ENCODE measurements around the gene DCLK2.

DCLK2 gene

DNA sequence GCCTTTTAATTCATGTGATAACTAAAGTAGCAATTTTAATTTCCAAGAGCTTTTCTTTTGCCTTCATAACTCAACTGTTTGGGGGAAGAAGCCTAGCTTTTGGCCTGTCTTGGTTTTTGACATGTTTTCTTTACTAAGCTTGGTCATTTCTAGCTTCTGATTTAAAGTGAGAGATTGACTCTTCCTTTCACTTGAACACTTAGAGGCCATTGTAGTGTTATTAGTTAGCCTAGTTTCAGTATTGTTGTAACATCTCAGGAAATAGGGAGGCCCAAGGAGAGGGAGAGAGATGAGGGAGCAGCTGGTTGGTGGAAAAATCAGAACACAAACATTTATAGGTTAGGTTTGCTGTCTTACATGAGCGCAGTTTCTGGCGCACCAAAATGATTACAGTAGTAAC, 44.8 kb downstream of the DCLK2 start:
- no peak for DNase-seq

DNA sequence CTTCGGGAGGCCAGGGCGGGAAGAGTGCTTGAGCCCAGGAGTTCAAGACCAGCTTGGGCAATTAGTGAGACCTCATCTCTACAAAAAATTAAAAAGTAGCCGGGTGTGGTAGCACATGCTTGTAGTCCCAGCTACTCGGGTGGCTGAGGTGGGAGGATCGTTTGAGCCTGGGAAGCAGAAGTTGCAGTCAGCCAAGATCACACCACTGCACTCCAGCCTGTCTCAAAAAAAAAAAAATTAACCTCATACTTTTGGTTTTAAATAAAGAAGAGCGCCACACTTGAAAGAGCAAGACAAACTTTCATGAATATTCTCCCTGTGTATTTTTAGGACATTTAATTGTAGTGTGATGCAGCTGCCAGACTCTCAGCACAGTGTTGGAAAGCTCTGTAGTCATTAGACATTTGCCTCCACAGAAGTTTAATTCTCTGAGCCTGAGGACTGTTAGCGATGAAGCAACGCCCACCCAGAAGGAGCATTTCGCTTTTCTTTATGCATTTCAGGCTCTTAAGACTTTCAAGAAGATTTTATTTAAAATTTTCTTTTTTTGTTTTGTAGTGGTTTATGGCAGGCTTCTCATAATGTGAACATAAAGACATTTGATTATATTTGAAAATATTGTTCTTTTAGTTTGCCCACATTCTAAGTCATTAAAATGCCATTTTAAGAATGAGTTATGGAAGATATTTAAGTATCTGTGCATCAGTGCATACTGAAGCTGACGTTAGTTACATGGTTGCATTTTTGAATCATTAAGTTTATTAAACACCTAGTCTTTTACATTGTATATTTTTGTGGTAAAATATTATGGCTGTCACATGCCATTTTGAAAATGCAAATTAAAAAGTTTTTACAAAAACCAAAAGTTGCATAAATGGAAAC, 45.8 kb downstream of the DCLK2 start:
- no peak for DNase-seq

DNA sequence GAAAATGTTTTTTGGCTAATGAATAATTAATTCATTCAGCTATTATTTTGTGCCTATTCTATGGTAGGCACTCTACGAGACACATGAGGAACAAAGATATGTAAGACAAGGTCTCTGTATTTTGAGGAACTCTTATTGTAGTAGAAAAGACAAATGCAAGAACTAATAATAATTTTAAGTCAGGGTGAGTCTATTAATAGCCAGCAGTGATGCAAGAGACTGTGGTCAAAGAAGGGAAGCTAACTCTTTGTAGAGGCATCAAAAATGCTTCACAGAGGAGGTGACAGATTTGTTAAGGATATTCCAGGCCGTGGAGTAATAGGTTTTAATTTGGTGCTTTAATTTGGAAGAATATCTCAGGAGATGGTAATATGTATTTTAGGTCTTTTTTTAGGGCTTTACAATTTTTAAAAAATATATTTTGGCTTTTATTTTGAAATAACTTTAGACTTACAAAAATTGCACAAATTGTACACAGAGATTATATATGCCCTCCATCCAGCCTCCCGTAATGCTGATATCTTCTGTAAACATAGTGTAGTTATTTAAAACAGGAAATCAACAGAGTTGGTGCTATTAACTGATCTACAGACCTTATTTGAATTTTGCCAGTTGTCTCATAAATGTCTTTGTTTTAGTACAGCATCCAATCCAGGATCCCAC, 48.1 kb downstream of the DCLK2 start:
- no peak for DNase-seq

DNA sequence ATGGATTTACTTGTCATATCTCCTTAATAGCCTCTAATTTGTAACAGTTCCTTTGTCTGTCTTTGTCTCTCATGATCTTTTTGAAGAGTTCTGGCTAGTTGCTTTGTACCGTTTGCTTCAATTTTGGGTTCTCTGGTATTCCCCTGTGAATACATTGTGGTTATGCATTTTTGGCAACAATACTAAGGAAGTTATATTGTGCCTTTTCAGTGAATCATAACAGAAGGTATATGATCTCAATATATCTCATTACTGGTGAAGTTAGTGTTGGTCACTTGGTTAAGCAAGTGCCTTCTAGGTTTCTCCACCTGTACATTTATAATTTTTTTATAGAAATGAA, 48.6 kb downstream of the DCLK2 start:
- DNase-seq, result no peak

DNA sequence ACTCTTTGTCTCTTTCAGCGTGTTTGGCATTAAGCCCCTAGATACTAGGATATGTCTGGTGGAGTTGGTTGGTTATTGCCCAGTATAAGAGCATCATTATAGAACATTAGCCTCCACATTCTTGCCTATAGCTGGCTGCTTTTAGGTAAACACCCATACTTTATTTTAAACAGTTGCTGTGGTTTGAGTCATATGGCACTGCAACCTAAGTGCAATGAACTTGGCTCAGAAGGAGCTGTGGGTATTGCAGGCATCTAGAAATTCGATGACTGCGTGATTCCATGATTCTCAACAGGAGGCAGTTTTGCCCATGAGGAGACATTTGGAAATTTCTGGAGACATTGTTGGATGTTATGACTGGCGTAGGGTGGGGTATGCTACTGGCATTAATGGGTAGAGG, 49.5 kb downstream of the DCLK2 start:
- DNase-seq, result no peak

DNA sequence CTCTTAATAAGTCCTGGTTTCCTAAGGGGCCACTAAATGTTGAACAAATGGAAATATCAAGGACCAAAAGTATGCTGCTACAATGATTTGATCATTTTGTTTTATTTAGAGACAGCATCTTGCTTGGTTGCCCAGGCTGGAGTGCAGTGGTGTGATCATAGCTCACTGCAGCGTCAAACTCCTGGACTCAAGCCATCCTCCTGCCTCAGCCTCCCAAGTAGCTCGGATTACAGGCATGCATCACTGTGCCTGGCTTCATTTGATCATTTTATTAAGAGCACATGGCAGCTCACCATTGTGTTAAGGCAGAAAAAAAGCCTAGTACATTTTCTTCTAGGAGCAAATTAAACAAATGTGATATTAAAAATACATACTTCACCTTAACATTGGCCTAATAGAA, 52.7 kb downstream of the DCLK2 start:
- DNase-seq, result no peak

DNA sequence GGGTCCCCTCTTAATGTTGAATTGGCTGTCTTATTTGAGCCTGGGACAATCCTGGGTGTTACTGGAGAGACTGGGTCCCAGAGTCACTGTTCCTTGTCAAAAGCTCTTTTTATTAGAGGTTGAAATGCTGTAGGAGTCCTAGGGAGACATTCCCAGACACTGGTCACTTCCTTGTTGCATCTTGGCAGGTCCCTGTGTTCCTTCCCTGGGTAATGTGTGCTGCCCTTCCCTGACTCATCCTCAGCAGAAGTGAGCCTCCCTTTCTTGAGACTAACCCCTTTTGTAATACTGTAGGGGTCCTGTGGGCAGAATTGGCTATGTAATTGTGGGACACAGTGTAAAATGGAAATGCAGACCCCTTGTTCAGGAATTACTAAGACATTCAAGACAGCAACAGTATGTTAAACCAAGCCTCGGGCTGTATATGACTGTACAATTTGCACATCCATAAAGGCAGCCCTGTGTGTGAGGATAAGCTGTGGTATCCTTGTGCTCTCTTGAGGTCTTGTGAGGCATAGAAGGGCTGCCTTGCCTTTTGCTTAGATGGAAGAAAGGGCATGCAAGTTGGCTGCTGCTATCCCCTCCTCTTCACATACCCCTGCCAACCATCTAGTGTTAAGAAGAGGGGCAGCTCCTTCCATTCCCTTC, 53.5 kb downstream of the DCLK2 start:
- no peak for DNase-seq

DNA sequence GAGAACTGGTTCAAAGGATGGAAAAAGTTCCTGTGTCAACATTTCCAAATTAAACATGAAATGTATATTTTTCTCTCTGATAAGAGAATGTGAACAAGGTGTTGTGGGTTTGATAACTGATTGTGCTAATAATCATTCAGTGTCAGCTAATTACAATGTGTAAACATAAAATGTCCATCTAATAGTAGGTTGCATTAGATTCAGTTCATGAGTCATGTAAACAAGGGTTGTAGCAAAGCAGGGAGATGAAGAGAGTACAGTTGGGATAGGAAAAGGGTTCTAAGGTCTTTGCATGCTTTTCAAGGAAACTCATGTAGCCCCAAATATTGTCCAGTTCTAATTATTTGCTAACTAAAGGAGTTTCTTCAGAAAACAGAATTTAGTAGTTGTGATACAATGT, 55.4 kb downstream of the DCLK2 start:
- DNase-seq, result no peak

DNA sequence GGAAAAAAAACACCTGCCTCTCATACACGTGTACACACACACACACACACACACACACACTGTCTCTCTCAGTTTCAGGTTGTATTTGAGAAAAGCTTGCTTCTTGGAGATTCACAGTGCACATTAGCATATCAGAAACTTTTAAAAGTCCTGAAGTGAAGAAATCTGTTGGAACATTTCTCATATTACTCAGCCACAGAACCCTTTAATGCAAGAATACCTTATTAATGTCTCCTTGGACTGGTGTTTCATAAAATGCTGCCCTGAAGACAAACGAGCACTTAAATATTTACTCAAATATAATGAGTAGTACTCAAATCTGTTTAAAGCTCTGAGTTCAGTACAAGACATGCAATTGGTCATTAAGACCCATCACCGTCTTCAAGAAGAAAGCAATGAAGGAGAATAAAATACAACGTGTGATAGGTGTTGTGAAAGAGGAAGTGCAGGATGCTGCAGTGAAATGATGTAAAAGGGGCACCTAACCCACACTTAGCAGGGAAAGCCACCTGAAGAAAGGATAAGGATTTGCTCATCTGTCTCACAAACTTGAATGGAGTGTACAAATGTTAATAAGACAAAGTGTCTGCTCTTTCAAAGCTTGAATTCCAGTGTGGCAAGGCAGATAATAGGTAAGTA, 57.0 kb downstream of the DCLK2 start:
- DNase-seq, result no peak

DNA sequence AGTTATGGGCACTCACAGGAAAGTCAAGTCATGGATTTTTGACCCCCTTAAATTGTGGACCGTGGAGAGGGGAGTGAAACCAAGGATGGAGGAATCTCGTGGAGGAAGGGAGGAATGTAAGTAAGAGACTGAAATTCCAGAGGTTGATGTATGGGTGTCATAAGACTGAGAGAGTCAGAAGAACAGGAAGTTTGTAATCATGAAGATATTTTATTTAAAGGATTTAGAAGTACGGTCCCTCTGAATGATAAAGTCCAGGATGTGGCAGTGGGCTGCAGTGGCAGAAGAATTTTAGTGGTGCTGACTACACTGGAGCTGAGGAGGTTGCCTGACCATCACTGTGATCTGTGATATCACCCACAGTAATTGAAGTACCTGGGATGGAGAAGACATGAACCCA, 57.8 kb downstream of the DCLK2 start:
- no peak for DNase-seq

DNA sequence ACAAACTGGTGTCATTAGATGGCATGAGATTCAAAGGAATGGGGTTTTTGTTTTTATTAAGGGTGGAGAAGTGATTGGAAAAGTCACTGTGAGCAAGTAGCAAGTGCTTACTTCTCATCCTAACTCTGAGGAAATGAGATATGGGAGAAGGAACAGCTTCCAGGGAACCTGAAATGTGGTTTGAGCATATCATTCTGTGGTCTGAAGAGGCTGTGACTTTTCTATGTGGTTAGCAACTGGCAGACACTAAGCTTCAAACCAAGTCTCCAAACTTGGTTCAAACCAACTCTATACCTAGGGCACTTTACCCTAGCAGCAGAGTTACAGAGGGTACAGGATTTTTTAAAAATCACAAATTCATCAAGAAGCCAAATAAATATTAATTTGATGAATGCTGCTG, 58.2 kb downstream of the DCLK2 start:
- no peak for DNase-seq

DNA sequence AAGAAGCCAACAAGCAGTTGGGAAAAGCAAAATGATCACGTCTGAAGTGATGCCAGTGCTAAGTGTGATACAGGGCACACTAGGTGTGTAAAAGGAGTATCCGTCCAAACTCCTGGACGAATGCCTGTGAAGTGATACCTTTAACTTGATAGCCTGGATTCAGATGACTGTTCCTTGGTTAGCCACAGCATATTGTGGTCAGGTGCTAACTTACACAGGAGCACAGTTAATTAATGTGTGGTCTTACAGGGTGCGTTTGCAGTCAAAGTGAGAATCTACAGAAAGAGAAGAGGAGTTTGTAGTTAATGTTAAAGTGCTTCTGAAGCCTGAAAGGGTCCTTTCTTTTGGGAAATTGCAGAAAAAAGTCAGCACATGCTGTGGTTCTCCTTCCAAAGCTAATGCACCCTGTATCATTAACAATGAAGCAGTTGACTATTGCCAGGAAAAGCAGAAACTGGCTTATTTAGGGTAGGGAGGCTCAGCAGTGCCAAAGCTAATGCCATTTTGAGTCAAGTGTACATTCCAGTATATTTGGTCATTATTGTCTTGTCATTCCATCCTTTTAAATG, 61.1 kb downstream of the DCLK2 start:
- DNase-seq, result no peak

DNA sequence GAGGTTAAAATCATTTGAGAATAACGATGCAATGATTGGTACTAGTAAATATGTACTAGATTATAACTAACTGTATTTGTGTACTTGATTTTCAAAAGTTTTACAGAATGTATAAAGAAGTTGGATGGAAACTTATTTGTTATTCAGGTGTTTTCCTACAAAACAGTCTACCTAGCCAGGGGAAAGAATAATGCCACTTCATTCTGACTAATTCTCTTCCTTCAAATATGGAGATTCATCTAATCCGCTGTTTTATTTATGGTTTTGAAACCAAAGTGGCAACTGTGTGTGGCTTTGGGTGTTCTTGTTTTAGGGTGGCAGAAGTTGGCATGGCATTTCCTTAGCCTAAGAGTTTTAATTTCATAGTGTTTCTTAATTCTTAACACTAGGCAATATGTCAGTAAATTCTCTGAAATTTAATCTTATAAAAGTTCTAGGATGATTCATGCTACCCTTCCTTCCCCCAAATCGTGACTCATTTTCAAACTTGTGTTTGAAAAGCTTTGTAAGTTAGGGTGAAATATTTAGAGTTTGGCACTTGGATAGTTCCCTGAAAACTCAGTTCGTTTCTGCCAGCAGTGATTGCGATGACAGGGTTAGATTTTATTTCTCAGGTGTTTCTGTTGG, 62.6 kb downstream of the DCLK2 start:
- no peak for DNase-seq

DNA sequence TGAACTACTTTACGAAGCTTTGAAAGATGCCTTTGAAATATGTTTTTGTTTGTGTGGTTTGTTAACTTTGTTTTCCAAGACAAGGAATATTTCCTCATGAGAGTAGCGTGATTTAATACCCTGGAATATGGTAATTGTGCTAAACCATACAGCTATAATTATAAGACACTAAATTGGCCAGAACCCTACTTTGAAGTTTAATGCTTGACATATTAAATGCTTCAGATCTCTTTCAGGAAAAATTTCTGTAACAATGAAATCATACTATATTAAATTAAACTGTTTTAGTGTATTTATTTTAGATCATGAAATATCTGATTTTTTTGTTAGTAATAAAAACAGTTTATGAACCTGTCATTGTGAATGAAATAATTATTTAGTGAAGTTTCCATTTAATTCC, 63.5 kb downstream of the DCLK2 start:
- DNase-seq, result no peak

DNA sequence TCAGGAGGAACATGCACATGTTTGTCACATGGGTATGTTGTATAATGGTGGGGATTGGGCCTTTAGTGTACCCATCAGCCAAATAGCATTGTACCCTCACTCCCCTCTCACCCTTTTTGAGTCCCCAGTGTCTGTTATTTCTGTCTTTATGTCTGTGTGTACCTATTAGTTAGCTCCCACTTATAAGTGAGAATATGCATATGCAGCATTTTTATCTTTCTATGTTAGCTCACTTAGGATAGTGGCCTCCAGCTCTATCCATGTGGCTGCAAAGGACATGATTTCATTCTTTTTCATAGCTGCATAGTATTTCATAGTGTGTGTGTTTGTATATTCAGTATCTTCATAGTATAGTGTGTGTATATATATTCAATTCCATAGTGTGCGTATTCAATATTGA, 64.6 kb downstream of the DCLK2 start:
- no peak for DNase-seq

DNA sequence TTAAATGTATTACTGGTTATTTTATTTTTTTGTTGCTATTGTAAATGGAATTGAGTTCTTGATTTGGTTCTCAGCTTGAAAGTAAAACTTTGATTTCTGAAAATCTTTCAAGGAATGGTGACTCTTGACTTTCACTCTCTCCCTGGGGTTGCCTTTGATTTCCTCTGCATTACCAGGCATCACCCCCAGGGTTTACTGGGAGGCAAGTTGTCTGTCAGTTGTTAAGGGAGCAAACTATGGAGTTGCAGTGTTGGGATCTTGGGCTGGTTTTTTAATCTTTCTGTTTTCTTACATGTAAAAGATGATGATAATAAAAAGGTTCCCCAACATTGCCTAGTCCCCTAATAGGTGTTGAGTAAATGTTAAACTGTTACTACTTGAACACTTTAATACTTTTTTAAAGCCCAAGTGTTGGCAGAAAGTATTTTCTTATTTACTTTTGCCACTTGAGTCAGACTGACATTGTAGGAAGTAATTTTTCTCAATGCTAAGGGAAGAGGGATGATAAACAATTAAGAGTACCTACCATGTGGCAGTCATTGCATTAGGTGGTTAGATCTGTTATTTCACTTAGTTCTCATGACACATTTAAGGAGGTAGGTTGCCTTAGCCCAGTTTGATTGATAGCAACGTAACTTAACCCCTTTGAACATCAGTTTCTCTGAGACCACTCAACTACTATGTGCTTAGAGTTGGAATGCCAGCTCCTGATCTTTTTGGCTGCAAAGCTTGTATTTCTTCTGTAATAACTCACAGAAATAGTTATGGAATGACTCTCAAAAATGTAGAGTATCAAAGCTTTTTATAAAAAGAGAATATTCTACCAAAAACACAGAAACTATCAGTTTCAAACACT, 67.1 kb downstream of the DCLK2 start:
- DNase-seq, result no peak

DNA sequence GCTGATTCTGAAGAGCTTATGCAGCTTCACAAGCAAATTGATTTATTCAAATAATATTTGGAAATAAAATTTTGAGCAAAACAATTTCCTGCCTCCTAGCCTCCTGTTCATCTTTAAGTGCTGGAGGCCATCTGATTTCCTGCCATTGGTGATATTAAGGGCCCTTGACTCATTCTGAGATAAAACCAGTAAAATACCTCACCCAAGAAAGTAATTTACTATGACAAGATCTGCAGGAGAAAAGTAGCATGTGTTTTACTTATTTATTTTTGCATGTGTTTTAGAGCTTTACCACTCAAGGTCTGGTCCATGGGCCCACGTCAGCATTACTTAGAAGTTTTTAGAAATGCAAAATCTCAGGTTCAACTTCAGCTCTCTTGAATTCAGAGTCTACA, 67.7 kb downstream of the DCLK2 start:
- no peak for DNase-seq

DNA sequence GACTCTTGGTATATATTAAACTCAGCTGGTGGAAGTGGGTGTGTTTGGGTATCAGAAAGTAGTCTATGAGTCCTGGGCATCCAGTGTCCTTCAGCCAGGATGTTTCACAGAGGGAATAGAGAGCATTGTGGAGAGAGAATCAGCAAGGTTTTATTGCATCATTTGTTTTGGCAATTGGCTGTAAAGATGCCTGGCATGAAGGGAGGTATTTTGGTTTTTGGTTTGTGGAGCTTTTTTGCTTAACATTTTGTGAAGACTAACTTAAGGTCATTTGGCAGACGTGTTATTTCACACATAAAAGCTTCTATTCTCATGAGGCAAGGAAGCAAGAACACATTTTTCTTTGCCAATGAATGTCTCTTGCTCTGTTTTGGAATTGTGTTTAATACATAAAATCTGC, 71.1 kb downstream of the DCLK2 start:
- no peak for DNase-seq

DNA sequence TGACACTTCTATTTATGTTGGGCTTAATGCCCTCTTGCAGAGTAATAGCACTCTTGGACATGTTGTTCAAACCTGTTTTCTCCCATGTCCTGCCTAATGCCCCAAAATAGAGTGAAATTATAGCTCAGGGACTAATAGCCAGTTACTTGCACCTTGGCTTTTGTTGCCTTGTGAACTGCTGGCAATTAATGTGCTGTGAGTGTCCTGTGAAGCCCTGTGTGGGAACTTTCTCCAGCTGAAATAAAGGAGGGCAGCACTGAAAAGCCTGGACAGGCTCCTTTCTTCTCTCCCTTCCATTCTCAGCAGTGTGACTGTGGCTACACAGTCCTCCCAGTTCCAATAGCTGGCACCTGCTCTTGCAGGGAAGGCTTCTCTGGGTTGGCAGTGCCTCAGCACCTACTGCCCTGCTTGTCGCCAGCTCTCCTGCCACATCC, 72.4 kb downstream of the DCLK2 start:
- DNase-seq, result no peak

DNA sequence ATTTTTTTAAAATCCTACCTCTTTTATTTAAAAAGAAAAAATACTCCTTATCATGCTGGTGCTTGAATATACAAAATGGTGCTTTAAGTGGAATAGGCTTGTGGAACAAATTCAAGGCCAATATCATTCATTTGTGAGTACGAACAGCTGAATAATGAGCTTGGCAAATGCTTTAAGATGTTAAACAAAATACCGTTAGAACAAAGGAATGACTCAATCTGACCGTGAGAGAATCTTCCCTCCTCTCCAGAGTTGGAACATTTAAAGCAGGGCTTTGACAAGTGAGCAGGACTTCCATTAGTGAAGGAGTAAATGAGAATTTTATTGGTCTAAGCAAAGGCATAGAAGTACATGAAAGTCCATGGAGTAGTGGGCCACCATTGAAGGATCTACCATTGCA, 74.5 kb downstream of the DCLK2 start:
- no peak for DNase-seq

DNA sequence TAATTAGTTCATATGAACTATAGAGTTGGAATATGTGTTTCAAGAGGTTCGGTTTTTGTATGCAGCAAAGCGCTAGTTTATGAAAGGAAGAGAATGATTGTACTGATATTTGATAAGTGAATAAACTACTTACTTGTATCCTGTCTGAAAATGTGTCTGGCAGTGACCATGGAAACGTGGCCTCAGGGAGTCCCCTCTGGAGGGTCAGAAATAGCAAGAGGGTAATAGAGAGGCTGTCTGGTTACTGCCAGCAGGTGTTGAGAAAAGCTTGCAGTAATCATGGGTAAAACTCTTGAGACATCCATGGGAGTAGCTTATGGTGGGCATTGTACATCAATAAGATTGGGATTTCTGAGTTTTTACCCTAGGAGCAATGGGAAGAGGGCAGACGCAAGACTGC, 77.1 kb downstream of the DCLK2 start:
- DNase-seq, result no peak

DNA sequence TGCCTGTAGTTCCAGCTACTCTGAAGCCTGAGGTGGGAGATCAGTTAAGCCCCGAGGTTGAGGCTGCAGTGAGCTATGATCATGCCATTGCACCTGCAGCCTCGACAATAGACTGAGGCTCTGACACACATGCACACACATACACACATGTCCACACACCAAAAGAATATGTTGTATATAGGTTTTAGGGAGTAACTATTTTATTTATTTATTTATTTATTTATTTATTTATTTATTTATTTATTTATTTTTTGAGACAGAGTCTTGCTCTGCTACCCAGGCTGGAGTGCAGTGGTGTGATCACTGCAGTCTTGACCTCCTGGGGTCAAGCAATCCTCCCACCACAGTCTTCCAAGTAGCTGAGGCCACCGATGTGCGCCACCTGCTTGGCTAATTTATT, 78.3 kb downstream of the DCLK2 start:
- DNase-seq, result no peak
